ENCODE results near the gene COPS8.

COPS8 gene

GRCh38 chr2:237085248-237086221 is at the start of gene COPS8 (continued):
- no peak for TF ChIP-seq ZNF449 (tag by site-specific recombination; IDR thresholded peaks at IDR 0.05)
- TF ChIP-seq ZNF580 (tag by site-specific recombination; IDR thresholded peaks at IDR 0.05) = peak; percentile 77
- TF ChIP-seq ZNF645 (tag by site-specific recombination; IDR thresholded peaks at IDR 0.05) = no peak
- TF ChIP-seq PRDM10 (tag by site-specific recombination; IDR thresholded peaks at IDR 0.05) = no peak
- TF ChIP-seq HOXD13 (CRISPR knock-in tag; IDR thresholded peaks at IDR 0.05; ENCODE audit: borderline replicate concordance) = 0 out of 2 replicates have a peak, but pooled peaks have one; percentile 47
- peak; percentile 83 for TF ChIP-seq ZNF639 (tag by site-specific recombination; IDR thresholded peaks at IDR 0.05)
- peak; percentile 71; the same call in 1 of the 2 replicates for TF ChIP-seq ZNF423 (tag by site-specific recombination; IDR thresholded peaks at IDR 0.05)
- TF ChIP-seq KLF16 (tag by site-specific recombination; IDR thresholded peaks at IDR 0.05) = 0 out of 2 replicates have a peak, but pooled peaks have one; percentile 34
- TF ChIP-seq ZNF2 (tag by site-specific recombination; IDR thresholded peaks at IDR 0.05) = peak; percentile 63; the same call in 1 of the 2 replicates
- no peak for TF ChIP-seq REPIN1 (tag by site-specific recombination; IDR thresholded peaks at IDR 0.05; ENCODE audit: low read depth)
- no peak for TF ChIP-seq ZNF132 (tag by site-specific recombination; IDR thresholded peaks at IDR 0.05; ENCODE audit: borderline replicate concordance)
- no peak for TF ChIP-seq ZNF121 (tag by site-specific recombination; IDR thresholded peaks at IDR 0.05)
- no peak for TF ChIP-seq ZNF302 (tag by site-specific recombination; IDR thresholded peaks at IDR 0.05; ENCODE audit: low read depth)
- no peak for TF ChIP-seq ZNF140 (tag by site-specific recombination; IDR thresholded peaks at IDR 0.05)
- TF ChIP-seq ZSCAN16 (tag by site-specific recombination; IDR thresholded peaks at IDR 0.05) = peak; percentile 92
- no peak for TF ChIP-seq ZNF202 (tag by site-specific recombination; IDR thresholded peaks at IDR 0.05; ENCODE audit: borderline replicate concordance)
- TF ChIP-seq ZNF501 (tag by site-specific recombination; IDR thresholded peaks at IDR 0.05) = peak; percentile 70; the same call in 1 of the 2 replicates
- TF ChIP-seq PBX3 (CRISPR knock-in tag; IDR thresholded peaks at IDR 0.05) = peak; percentile 96; the same call in 1 of the 2 replicates
- TF ChIP-seq ZNF24 (tag by site-specific recombination; IDR thresholded peaks at IDR 0.05) = no peak
- TF ChIP-seq ZNF830 (tag by site-specific recombination; IDR thresholded peaks at IDR 0.05; ENCODE audit: low read depth) = no peak
- TF ChIP-seq OSR2 (tag by site-specific recombination; IDR thresholded peaks at IDR 0.05) = no peak; the same call in 1 of the 2 replicates
- no peak for TF ChIP-seq ZNF26 (tag by site-specific recombination; IDR thresholded peaks at IDR 0.05)
- no peak for TF ChIP-seq ZNF549 (tag by site-specific recombination; IDR thresholded peaks at IDR 0.05)
- TF ChIP-seq GLIS1 (tag by site-specific recombination; IDR thresholded peaks at IDR 0.05) = peak; percentile 13; the same call in 1 of the 2 replicates
- no peak for TF ChIP-seq ZNF777 (tag by site-specific recombination; IDR thresholded peaks at IDR 0.05; ENCODE audit: borderline replicate concordance)
- peak; percentile 77 for TF ChIP-seq ZBTB8A (tag by site-specific recombination; IDR thresholded peaks at IDR 0.05)
- no peak for TF ChIP-seq TCF7L2 (IDR thresholded peaks at IDR 0.05; ENCODE audit: borderline replicate concordance, low read depth, low read length)
- TF ChIP-seq FEZF1 (tag by site-specific recombination; IDR thresholded peaks at IDR 0.05) = peak; percentile 44
